ENCODE data around the gene TLR3.
A peak's percentile ranks its signal among the peaks of the same experiment; 100 is the strongest.

The TLR3 gene

DNA sequence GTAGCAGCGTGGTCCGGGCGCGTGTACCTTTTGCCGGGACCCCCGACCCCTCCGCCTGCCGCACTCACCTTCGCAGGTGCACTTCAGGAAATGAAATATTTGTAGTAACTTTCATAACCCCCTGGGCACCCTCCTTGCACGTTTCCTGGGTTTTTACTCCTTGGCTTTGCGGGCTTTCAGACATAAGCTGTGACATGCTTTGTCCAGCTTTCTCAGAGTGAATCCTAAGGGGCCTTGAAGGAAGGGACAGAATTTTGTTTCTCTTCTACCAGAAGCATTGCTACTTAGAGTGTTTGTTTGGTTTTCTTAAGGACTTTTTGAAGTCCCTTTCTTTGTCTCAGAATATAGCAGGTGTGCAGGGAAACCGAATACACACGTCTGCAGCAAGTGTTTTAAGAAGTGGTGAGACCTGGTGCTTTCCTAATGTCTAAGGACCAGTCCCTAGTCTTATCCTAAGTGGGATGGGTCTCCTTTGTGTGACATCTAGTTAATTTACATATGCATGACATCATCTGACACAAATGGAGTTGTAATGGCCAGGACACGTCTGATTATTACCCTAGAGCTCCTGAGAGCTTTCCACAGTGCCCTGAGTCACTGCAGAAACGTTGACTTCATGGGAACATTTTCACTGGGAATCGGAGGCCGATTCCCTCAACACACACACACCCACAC, 36.8 kb downstream of the TLR3 start:
- no peak for DNase-seq (ENCODE audit: low spot score)

DNA sequence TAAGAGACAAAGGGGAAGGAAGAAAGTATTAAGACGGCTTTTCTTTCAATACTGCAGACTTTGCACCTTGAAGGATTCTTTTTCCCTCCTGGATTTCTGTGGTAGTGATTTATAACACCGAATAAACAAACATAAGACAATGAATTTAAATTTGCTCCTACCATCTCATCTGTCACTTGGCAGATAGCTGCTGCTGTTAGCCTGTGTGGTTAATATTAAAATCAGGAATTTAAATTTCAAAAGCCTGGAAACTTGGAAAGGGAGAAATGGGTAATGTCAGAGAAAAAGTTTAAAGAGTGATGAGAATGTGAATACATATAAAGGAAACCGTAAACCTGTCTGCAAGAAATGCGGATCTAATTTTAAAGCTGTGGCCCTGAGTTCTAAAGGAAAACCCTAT, 39.0 kb downstream of the TLR3 start:
- DNase-seq (ENCODE audit: low spot score) = no peak

DNA sequence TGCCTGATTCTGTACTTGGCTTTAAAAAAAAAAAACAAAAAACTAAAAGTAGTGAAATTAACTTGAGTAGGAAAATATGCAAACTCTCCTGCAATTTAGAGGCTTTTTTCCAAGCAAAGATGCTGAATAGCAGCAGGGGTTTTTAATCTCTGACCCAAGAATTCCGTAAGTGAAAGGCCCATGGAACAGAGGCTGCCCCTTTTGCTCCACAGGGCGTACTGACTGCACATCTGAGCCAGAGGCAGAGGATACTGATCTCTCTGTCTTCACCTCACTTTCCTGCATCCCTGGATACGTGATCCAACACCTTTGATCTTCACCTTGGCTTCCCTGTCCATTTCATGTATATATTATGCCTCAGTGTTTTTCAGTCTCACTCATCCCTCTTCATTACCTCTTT, 39.4 kb downstream of the TLR3 start:
- no peak for DNase-seq (ENCODE audit: low spot score)

DNA sequence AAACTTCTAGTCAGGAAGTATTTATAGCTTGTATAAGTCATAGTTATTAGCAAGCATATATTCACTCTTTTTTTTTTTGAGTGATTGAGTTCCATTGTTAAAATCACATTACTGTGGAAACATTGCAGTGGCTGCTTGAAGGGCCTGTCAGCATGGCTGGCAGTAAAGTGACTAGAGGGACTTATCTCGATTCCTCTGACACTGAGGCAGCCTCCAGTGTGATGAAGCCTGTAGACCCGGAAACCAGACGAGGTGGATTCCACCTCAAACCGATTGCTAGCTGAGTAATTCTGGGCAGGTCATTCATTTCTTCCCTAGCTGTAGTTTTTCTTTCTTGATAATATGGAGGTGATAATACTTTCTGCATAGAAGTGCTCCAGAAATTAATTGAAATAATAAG, 40.3 kb downstream of the TLR3 start:
- DNase-seq (ENCODE audit: low spot score) = no peak

DNA sequence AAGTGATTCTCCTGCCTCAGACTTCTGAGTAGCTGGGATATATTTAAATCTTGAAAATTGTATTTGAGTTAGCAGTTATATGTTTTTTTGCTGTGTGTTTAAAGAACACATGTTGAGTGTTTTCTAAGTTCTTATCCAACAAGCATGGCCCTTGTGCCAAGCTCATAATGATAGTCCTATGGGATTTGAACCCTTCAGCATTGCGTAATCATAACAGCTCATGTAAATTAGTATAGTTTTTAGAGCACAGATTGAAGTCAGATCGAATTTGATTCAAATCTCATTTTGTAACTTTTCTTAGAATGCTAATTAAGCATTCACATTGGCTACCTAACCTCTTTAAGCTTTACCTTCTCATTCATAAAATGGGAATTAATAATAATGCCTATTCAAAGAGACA, 47.7 kb downstream of the TLR3 start:
- no peak for DNase-seq (ENCODE audit: low spot score)

DNA sequence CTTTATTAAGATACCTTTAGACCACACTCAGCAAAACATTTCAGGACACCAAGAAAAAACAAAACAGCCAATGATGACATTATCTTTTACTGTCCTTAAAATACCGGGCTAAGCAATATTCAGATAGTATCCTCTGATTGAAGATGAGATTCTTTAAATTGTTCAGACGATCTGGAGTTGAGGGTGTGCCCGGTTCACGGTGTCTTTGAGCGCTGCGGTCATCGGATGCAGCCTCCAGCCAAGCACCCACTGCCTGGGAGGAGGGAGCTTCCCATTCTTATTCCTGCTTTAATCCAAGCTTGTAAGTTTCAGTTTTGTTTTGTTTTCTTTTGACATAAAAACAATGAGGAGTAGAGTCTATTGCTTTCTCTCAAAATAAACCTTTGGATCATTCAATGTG, 49.6 kb downstream of the TLR3 start:
- DNase-seq (ENCODE audit: low spot score) = no peak

DNA sequence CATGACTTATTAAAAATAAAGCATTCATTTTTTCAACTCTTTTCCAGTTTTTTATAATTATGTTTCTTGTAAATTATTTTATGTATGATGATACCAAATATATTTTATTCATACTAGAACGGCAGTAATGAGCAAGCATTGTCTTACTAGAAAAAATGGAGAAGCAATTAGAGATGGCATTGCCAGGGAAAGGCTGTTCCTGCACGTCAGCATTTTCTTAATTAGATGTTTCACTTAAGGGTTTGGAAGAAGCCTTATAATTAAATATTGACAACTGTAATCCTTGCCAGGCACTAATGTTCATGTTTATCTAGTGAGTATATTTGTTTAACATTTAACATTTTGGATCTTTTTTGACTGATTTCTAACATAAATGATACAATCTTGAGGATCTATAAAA, 52.1 kb downstream of the TLR3 start:
- no peak for DNase-seq (ENCODE audit: low spot score)

DNA sequence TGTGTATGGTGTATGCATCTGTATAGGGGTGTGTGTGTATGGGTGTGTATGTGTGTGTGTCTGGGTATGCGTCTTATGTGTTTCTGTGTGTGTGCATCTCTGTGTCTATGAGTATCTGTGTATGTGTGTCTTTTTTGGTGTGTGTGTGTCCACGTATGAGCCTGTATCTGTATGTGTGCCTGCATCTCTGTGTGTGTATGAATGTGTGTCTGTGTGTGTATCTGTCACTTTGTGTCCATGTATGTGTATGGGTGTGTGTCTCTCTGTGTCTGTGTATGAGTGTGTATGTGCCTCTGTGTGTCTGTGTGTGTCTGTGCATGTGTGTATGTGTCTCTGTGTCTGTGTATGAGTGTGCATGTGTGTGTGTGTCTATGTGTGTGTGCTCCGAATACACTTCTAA, 59.9 kb downstream of the TLR3 start:
- DNase-seq (ENCODE audit: low spot score) = no peak

DNA sequence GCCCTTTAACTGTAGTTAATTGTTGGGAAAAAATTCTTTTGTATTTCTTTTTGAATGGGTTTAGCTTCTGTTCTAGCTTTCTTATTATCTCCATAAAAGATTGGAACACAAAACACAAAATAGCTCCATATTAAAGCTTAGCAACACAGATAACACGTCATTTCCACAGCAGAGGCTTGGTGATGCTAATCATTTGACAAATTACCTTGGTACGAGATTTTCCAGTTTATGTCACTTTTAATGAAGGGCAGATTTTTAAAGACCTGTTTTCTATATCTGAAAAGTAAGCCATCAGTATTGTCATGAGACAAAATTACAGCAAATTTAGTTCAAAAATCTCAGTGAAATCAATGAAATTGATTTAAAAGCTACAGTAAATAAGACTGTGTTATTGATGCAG, 63.0 kb downstream of the TLR3 start:
- no peak for DNase-seq (ENCODE audit: low spot score)

DNA sequence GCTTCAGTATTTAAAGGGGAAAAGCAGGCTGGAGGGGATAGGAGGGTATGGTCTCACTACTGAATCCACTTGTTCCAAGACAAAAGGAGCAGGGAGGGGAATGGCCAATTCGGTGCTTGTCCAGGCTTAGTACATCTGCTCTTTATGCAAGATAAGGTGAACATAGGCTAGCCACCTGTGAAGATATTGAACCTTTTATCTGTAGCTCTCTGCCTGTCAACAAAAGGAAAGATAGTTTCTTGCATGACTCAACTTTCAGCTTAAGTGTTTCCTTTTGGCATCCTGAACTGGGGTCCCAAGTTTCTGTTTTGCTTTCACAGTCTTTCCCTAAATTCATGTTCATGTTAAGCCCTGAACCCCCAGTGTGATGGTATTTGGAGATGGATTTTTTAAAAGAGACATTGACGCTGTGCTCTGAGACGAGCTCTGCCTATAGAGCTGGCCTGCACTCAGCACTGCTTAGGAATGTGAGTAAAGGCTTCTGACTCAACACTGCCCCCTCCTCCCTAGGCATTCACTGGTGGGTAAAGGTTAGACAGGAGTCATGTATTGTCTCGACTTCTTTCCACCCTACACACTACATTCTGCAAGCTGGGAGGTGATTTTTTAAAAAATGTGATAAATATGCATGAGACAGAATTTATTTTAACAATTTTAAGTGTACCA, 63.8 kb downstream of the TLR3 start:
- DNase-seq (ENCODE audit: low spot score) = no peak

DNA sequence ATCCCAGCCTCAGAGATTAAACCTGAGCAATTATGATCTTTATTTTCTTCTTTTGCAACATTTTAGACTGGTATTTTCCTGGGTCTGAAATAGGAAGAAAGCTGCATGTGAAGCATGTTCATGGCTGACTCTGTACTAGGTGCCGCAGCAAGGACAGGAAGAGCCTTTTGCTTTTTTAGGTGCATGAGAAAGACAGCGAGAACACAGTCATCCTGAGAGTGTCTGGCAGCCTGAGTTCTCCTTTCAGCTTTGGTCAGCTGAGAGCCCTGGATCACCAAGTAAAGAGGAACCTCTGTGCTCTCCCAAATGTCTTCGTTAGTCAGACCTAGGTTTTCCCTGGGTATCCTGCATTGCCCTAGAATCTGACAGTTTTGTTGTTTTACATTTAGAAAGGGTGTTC, 65.3 kb downstream of the TLR3 start:
- peak; percentile 69 for DNase-seq (ENCODE audit: low spot score)

DNA sequence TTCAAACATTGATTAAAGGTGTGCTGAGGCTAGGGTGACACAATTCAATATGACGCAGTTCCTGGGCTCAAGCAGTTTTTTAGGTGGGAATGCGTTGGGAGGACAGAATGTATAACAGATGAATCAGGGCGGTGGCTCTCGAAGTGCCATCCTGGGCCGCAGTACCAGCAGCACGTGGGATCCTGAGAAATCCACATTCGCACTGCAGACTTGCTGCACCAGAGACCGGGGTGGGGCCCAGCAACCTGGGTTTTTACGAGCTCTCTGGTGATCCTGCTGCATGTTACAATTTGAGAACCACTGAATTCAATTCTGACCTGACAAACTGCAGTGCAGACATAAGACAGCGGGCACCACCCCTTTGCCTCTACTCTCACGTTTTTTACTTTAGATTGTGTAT, 65.9 kb downstream of the TLR3 start:
- no peak for DNase-seq (ENCODE audit: low spot score)

DNA sequence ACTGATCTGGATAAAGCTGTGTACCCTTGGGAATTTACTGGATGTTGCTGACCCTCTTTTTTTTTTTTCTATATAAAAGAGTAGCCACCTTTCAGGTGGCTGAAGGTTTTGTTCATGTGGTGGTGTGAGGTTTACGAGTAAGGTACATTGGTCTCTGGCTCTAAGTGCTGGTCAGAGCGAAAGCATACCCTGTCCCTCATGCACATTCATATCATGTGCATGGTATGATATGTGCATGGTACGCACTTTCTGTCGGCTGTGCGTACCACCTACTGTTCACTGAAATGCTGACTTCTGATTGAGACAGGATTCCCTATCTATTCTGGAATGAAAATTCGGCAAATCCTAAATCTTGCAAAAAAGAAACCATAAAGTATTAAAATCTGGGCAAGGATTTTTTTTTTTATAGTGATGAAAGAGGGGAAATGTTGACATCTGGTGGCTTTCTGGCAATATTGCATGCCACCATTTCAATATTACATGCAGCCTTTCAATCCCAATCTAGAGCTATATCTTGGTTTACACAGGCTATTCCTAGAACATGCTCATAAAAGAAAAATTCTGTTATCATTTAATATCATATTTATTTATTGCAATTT, 68.3 kb downstream of the TLR3 start:
- DNase-seq (ENCODE audit: low spot score) = no peak

Data from globus pallidus (tissue), 1 donor.